Loucy (cell line): ENCODE results near the gene KRTAP10-10.
"Not testable (repeated sequence)": the region's sequence is repeated elsewhere in the genome, so short reads cannot be mapped to it uniquely, and the experiment has no call there.

Source experiments
- H2AFZ ChIP-seq: fragments of 200-600 bp; sonication (generic); 2 replicates; pipeline ENCODE4 v1.6.0; 2016; ENCODE audit warnings: antibody characterized with exemption, mild to moderate bottlenecking, low read length, moderate library complexity
- H3F3A ChIP-seq: fragments of 200-600 bp; 2 replicates; pipeline ENCODE4 v1.6.0; 2016; ENCODE audit warnings: antibody characterized with exemption, low read depth, mild to moderate bottlenecking
- H3K27me3 ChIP-seq: fragments of 200-600 bp; sonication (generic); 2 replicates; pipeline ENCODE4 v1.6.1; 2014; ENCODE audit warnings: low read length, mild to moderate bottlenecking; ENCODE audit not compliant: insufficient read depth, poor library complexity, severe bottlenecking
- H3K36me3 ChIP-seq: fragments of 200-600 bp; sonication (generic); 2 replicates; pipeline ENCODE4 v1.6.1; 2016; ENCODE audit warnings: low read length; ENCODE audit not compliant: insufficient read depth
- H3K4me1 ChIP-seq: fragments of 200-600 bp; sonication (generic); 2 replicates; pipeline ENCODE4 v1.5.1; 2014; ENCODE audit warnings: low read length, mild to moderate bottlenecking; ENCODE audit not compliant: insufficient read depth, poor library complexity, severe bottlenecking
- H3K4me2 ChIP-seq: fragments of 200-600 bp; sonication (generic); 2 replicates; pipeline ENCODE4 v1.6.0; 2014; ENCODE audit warnings: antibody characterized with exemption, low read length, low read depth, mild to moderate bottlenecking; ENCODE audit not compliant: poor library complexity, severe bottlenecking
- H3K4me3 ChIP-seq: fragments of 200-600 bp; sonication (generic); 2 replicates; pipeline ENCODE4 v1.5.1; 2014; ENCODE audit warnings: low read length, mild to moderate bottlenecking, mixed read lengths; ENCODE audit not compliant: poor library complexity, severe bottlenecking
- H3K79me2 ChIP-seq: fragments of 200-600 bp; sonication (generic); 2 replicates; pipeline ENCODE4 v1.6.1; 2014; ENCODE audit warnings: low read length; ENCODE audit not compliant: insufficient read depth
- H3K9ac ChIP-seq: fragments of 200-600 bp; sonication (generic); 2 replicates; pipeline ENCODE4 v1.6.0; 2014; ENCODE audit warnings: mild to moderate bottlenecking, low read depth, low read length, moderate library complexity; ENCODE audit not compliant: poor library complexity, severe bottlenecking
- H3K9me2 ChIP-seq: fragments of 200-600 bp; sonication (generic); replicated peaks from 2 replicates; pipeline ENCODE4 v1.6.1; 2016; ENCODE audit warnings: low read depth, low read length, mixed read lengths
- H3K9me3 ChIP-seq: fragments of 200-600 bp; sonication (generic); 2 replicates; pipeline ENCODE4 v1.6.1; 2014; ENCODE audit warnings: mild to moderate bottlenecking, antibody characterized with exemption, low read length, low read depth; ENCODE audit not compliant: insufficient read depth
- H4K20me1 ChIP-seq: fragments of 200-600 bp; sonication (generic); 2 replicates; pipeline ENCODE4 v1.6.0; 2014; ENCODE audit warnings: antibody characterized with exemption, low read length, mild to moderate bottlenecking; ENCODE audit not compliant: insufficient read depth, poor library complexity, severe bottlenecking
- EZH2phosphoT487 ChIP-seq: fragments of 200-600 bp; IDR thresholded peaks from 2 replicates; pipeline ENCODE4 v1.6.1; 2018; ENCODE audit warnings: antibody characterized with exemption, mild to moderate bottlenecking, moderate library complexity, borderline replicate concordance
- TF ChIP-seq, protein P1 (sequence below): fragments of 200-600 bp; sonication (generic); conservative IDR thresholded peaks from 2 replicates; pipeline ENCODE4 v1.5.1; 2014; ENCODE audit warnings: mild to moderate bottlenecking, antibody characterized with exemption, low read length

KRTAP10-10 gene

DNA sequence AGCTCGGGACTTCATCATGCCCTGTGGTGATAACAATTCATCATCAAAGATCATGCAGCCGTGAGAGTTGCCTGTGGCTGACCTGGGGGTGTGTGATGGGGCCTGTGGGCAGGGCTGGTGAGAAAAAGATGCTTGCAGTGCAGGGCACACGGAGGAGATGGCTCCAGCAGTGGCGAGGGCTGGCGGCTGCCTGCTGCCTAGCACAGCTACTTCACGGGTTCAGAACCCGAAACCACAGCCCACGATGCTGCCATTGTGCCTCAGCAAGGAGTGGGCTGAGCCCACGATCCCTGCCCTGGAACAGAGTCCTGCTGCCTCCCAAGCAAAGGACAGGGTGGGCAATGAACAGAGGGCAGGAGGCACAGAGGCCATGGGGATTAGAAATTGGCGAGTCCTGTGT is 10.9 kb upstream of the KRTAP10-10 start:
- Histone ChIP-seq H2AFZ (no peak overlapping the region), H3K4me2 (no peak overlapping the region), H3K9ac (no peak overlapping the region), H3F3A (no peaks in the 10 kb centered on the region), H3K27me3 (no peaks in the 10 kb centered on the region), H3K9me2 (no peaks in the 10 kb centered on the region), H3K36me3 (no peaks in the 10 kb centered on the region), H3K4me3 (no peak overlapping the region), H3K79me2 (no peaks in the 10 kb centered on the region), H4K20me1 (no peaks in the 10 kb centered on the region), H3K9me3 (peaks cover 19% of the 10 kb centered on the region; the same call in 1 of the 2 replicates), H3K4me1 (no peaks in the 10 kb centered on the region)
- TF ChIP-seq EZH2phosphoT487: no peak
- TF ChIP-seq, protein P1, sequence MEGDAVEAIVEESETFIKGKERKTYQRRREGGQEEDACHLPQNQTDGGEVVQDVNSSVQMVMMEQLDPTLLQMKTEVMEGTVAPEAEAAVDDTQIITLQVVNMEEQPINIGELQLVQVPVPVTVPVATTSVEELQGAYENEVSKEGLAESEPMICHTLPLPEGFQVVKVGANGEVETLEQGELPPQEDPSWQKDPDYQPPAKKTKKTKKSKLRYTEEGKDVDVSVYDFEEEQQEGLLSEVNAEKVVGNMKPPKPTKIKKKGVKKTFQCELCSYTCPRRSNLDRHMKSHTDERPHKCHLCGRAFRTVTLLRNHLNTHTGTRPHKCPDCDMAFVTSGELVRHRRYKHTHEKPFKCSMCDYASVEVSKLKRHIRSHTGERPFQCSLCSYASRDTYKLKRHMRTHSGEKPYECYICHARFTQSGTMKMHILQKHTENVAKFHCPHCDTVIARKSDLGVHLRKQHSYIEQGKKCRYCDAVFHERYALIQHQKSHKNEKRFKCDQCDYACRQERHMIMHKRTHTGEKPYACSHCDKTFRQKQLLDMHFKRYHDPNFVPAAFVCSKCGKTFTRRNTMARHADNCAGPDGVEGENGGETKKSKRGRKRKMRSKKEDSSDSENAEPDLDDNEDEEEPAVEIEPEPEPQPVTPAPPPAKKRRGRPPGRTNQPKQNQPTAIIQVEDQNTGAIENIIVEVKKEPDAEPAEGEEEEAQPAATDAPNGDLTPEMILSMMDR: no peak

DNA sequence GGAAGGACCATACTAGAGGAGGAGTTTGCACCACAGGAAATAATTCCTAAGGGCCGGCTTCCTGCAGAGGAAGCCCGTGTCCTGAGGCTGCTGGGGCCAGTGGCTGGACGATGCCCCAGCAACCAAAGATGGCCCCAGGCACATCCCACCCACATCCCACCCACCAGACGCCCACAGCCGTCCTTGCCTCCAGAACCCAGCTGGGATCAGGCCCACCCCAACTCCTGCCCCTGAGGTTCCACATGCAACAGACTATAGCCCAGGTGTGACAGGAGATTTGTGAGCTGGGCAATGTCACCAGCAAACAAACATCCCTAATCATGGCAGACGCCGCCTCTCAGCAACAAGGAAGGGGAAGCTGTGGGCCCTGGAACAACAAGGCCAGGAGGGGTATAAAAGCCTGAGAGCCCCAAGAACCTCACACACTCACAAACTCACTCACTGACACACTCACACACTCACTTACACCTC is 10.4 kb upstream of the KRTAP10-10 start, which contains the start of gene KRTAP10-9:
TSS of gene KRTAP10-9 (plus strand) at position 421 of the 471 bp plus-strand sequence. CDS start 79 bp downstream, outside the sequence.
- no peak for TF ChIP-seq EZH2phosphoT487
- TF ChIP-seq, protein P1: no peak
- Histone ChIP-seq H3K27me3 (no peaks in the 10 kb centered on the region), H3K36me3 (no peaks in the 10 kb centered on the region), H4K20me1 (no peaks in the 10 kb centered on the region), H3K4me1 (no peaks in the 10 kb centered on the region), H3K9me2 (no peaks in the 10 kb centered on the region), H3K79me2 (no peaks in the 10 kb centered on the region), H3K9me3 (peaks cover 19% of the 10 kb centered on the region; the same call in 1 of the 2 replicates), H2AFZ (no peak within 1 kb of the TSS), H3K4me3 (no peak within 1 kb of the TSS), H3F3A (no peaks in the 10 kb centered on the region), H3K9ac (no peak within 1 kb of the TSS), H3K4me2 (no peak within 1 kb of the TSS)

DNA sequence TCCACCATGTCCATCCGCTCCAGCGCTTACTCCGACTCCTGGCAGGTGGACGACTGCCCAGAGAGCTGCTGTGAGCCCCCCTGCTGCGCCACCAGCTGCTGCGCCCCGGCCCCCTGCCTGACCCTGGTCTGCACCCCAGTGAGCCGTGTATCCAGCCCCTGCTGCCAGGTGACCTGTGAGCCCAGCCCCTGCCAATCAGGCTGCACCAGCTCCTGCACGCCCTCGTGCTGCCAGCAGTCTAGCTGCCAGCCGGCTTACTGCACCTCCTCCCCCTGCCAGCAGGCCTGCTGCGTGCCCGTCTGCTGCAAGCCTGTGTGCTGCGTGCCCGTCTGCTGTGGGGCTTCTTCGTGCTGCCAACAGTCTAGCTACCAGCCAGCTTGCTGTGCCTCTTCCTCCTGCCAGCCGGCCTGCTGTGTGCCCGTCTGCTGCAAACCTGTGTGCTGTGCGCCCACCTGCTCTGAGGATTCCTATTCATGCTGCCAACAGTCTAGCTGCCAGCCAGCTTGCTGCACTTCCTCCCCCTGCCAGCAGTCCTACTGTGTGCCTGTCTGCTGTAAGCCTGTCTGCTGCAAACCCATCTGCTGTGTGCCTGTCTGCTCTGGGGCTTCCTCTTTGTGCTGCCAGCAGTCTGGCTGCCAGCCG is 9.9 kb upstream of the KRTAP10-10 start:
- H3K27me3 ChIP-seq, H3K4me2 ChIP-seq, H3K4me3 ChIP-seq, H3K36me3 ChIP-seq, H3K9me2 ChIP-seq, H2AFZ ChIP-seq, H3F3A ChIP-seq, H3K9ac ChIP-seq, H4K20me1 ChIP-seq, H3K79me2 ChIP-seq, H3K4me1 ChIP-seq: not testable (repeated sequence)
- H3K9me3 ChIP-seq: peaks cover 21% of the 10 kb centered on the region; the same call in 1 of the 2 replicates

DNA sequence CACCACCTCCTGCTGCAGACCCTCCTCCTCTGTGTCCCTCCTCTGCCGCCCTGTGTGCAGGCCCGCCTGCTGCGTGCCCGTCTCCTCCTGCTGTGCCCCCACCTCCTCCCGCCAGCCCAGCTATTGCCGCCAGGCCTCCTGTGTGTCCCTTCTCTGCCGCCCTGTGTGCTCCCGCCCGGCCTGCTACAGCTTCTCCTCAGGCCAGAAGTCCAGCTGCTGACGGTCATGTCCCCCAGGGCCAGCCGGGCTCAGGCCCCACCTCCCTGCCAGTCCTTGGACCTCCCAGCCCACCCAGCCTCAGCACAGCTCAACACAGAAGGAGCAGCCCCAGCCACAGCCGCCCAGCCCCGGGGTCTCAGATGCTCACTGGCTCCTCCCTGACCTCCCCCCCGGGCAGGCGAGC is 9.3 kb upstream of the KRTAP10-10 start:
- not testable (repeated sequence) for H3K79me2 ChIP-seq, H3K27me3 ChIP-seq, H4K20me1 ChIP-seq, H3K4me1 ChIP-seq, H3F3A ChIP-seq, H2AFZ ChIP-seq, H3K4me2 ChIP-seq, H3K36me3 ChIP-seq, H3K9ac ChIP-seq, H3K4me3 ChIP-seq, H3K9me2 ChIP-seq
- peaks cover 22% of the 10 kb centered on the region; the same call in 1 of the 2 replicates for H3K9me3 ChIP-seq
